Forelimb muscle (tissue), 1 donor: ENCODE measurements around the gene SIRT4. TPM values are rescaled to one million over a fixed set of nuclear protein-coding genes. Genes with fewer than 3 reads are reported as not detected.

Experiments
- polyA plus RNA-seq: library from polyadenylated mRNA; unstranded; fragments of 120-200 nt; gene quantifications from one replicate; pipeline ENCODE4 v1.2.1, GENCODE V29; 2013; ENCODE audit not compliant: insufficient read length

The SIRT4 gene
- polyA plus RNA-seq, 1 donor = 4.9 TPM

Other genes with a start within 250 kb of the SIRT4 start
- 31.5 TPM for gene RAB35, start 185.6 kb upstream of the SIRT4 start, polyA plus RNA-seq
- gene GCN1, start 107.6 kb upstream of the SIRT4 start, polyA plus RNA-seq = 37.9 TPM
- gene RPLP0, start 101.2 kb upstream of the SIRT4 start, polyA plus RNA-seq = 4,306 TPM
- 169 TPM for gene PXN, start 36.6 kb upstream of the SIRT4 start, polyA plus RNA-seq
- gene RNU4-2, start 10.4 kb upstream of the SIRT4 start, polyA plus RNA-seq = not detected
- gene RNU4-1, start 9.1 kb upstream of the SIRT4 start, polyA plus RNA-seq = not detected
- gene PLA2G1B, start 25.5 kb downstream of the SIRT4 start, polyA plus RNA-seq = not detected
- gene MSI1, start 66.8 kb downstream of the SIRT4 start, polyA plus RNA-seq = 4.4 TPM
- 96.9 TPM for gene COX6A1, start 135.8 kb downstream of the SIRT4 start, polyA plus RNA-seq
- gene TRIAP1, start 144.1 kb downstream of the SIRT4 start, polyA plus RNA-seq = 35.0 TPM
- 15.0 TPM for gene GATC, start 144.1 kb downstream of the SIRT4 start, polyA plus RNA-seq
- gene SRSF9, start 167.4 kb downstream of the SIRT4 start, polyA plus RNA-seq = 84.8 TPM
- 284 TPM for gene DYNLL1, start 193.8 kb downstream of the SIRT4 start, polyA plus RNA-seq
- gene COQ5, start 226.8 kb downstream of the SIRT4 start, polyA plus RNA-seq = 44.8 TPM
- 146 TPM for gene RNF10, start 232.0 kb downstream of the SIRT4 start, polyA plus RNA-seq